NCI-H128 (cell line): ENCODE data around the gene LEFTY2.
"Not testable (repeated sequence)": the region's sequence is repeated elsewhere in the genome, so short reads cannot be mapped to it uniquely, and the experiment has no call there.

Experiments used
- DNase-seq: peaks from one replicate; lab custom pipeline; 2025; ENCODE audit not compliant: unreplicated experiment; lab: John Stamatoyannopoulos, UW

Gene LEFTY2

DNA sequence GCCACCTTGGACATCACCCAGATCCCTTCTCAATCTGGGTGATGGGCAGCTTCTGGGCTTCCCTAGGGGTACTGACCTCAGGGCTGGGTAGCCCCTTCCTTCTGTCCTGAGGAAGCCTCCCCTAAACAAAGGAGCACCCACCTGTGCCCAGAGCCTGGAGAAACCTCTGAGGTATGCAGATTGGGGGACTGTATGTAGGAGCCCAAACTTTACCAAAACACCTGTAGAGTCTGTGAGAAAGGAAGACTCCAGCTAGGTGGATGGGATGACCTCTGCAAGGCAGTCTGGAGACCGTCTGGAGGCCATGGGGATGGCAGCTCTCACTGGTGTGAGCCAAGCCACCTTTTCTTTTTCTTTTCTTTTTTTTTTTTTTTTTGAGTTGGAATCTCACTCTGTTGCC, 13.7 kb upstream of the LEFTY2 start:
- DNase-seq: no peak

GRCh38 chr1:225953315-225953714, 12.3 kb upstream of the LEFTY2 start:
- DNase-seq: no peak

DNA sequence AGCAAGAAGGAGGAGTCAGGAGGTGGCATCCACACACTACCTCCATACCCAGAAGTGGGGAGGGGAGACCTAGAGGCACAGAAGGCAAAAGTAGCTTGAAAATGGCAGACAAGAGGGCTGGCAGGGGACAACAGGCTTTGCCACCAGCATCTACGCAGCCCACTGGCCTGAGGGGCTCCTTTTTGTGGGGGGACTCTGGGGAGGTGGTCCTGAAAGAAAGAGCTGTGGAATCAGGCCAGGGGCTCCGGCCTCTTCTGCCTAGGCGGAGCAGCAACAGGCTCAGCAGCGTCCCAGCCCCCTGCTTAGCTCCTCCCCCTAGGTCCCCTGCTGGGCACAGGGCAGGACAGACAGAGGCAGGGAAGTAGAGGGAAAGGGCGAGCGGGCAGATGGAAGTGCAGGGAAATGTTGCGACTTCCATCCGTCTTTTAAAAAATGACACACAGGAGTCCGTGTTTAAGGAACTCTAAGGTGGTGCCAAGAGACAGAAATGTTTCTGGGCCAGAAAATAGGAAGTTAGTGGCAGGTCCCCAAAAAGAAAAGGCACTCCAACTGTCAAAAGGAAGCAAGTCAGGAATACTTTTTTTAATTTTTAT, 10.0 kb upstream of the LEFTY2 start:
- no peak for DNase-seq

- no peak for DNase-seq
Observed at GRCh38 chr1:225949041-225949440, 8.0 kb upstream of the LEFTY2 start.

- DNase-seq: no peak
Observed at GRCh38 chr1:225946803-225947202, 5.8 kb upstream of the LEFTY2 start.

GRCh38 chr1:225946082-225946620, 5.1 kb upstream of the LEFTY2 start:
- DNase-seq: no peak

DNA sequence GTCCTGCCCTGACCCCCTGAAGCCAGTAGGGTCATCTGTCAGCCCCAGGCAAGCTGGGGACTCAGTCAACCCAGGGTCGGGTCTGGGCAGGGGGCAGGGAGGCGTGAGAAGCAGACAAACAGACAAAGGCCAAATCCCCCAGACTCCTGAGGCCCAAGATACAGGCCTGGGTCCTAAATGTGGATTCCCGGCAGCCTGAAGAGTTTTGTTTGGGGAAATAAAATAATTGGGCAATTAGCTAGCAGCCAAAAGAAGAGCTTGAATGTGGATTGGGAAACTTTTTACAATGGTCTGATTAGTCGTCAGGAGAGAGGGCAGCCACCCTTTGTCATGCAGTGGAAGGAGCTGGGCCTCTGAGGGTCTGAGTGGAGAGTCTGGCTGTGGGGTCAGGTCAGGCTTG, 4.5 kb upstream of the LEFTY2 start:
- no peak for DNase-seq

GRCh38 chr1:225944951-225945350, 3.9 kb upstream of the LEFTY2 start:
- no peak for DNase-seq

- DNase-seq: no peak
Observed at GRCh38 chr1:225944387-225944786, 3.4 kb upstream of the LEFTY2 start.

- DNase-seq: no peak
Observed at GRCh38 chr1:225943582-225943981, 2.6 kb upstream of the LEFTY2 start.

GRCh38 chr1:225942574-225942973, 1.6 kb upstream of the LEFTY2 start:
- no peak for DNase-seq

DNA sequence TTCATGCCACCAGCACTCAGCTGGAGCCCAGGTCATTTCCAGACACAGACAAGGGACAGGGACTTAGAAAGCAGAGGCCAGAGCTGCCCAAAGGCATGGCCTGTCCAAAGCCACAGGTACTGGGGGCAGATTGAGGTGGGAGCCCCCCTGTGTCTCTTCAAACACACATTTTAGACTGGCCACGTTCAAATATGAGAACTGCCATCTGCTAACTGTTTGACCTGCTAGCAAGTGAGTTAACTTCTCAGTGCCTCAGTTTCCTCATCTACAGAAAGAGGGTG, 862 bp upstream of the LEFTY2 start:
- DNase-seq: no peak

DNA sequence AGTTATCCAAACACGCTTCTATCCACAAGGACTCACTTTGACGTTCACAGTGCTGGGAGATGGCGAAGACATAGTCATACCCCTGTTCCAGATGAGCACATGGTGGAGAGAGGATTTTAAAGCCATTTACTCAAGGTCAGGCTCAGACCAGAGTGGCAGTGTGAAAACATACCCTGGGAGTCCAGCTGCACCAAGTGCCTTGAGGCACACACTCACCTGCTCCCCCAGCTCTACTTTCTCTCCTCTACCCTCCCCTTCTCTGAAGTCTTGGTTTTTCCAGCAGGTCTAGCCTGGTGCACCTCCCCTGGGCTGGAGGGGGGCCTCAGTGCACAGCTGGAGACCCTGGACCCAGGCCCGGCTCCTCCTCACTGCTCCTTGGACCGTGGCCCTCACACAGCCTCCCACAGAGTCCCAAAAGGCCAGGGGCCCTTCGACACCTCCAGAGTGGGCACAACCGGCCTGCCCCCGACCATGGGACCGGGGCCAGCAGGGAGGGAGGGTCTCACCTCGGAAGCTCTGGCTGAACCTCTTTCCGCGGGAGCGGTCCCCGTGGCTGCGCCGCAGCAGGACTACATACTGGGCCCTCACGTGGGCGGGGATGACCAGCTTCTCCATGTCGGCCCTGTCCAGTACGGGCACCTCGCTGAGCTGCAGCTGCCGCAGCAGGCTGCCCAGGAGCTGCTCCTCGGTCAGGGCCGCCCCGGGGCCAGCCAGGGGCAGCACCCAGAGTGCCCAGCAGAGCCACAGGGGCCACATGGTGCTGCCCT, 452 bp downstream of the LEFTY2 start:
- no peak for DNase-seq

DNA sequence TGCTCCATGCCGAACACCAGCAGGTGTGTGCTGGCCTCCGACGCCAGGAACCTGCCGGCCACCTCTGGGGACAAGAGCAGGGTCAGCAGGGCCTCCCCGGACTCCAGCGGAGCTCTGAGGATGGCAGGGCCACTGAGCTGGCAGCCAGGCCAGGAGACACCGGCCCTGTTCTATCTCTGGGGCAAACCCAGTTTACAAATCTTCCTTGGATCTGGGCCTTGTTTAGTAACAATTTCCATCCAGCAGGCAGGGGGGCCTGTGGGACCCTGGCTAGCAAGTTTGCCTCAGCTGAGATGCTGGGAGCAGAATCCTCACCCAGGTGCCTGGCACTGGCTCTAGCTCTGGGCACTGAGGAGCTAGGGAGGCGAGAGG, 1.1 kb downstream of the LEFTY2 start:
- not testable (repeated sequence) for DNase-seq

GRCh38 chr1:225939097-225939938, 1.7 kb downstream of the LEFTY2 start:
- DNase-seq: not testable (repeated sequence)

- DNase-seq: no peak
Observed at GRCh38 chr1:225937048-225937968, 3.7 kb downstream of the LEFTY2 start.

GRCh38 chr1:225936523-225936922, 4.5 kb downstream of the LEFTY2 start:
- DNase-seq: no peak

GRCh38 chr1:225936086-225936485, 4.9 kb downstream of the LEFTY2 start:
- not testable (repeated sequence) for DNase-seq

DNA sequence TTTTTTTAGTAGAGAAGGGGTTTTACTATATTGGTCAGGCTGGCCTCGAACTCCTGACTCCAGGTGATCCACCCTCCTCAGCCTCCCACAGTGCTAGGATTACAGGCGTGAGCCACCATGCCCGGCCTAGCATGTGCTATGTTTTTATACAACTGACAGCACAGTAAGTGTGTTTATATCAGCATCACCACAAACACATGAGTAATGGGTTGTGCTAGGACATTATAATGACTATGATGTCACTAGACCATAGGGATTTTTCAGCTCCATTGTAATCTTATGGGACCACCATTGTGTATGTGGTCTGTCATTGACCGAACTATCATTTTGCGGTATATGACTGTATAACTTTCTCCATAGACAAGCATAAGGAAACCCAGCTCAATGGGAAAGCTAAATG, 6.3 kb downstream of the LEFTY2 start:
- DNase-seq: no peak

- DNase-seq: no peak
Observed at GRCh38 chr1:225933072-225933471, 7.9 kb downstream of the LEFTY2 start.
